Adrenal gland (tissue), 12 donors: ENCODE measurements around the gene WNT10A. TPM values are rescaled to one million over a fixed set of nuclear protein-coding genes. Genes with fewer than 3 reads are reported as not detected.
A peak's percentile ranks its signal among the peaks of the same experiment; 100 is the strongest.

Source experiments
- DNase-seq, 7 donors: peaks; one replicate each; pipeline ENCODE4 v3.0.0-alpha.2; 2019 to 2020
- H3K27ac ChIP-seq, 5 donors: fragments of 200-600 bp; sonication (generic) in 4 of 5; 1 replicate in 3 of 5; 2 replicates in 2 of 5; pipeline versions ENCODE4 v1.5.1 to v1.8.0; 2016 to 2020; ENCODE audit warnings: mild to moderate bottlenecking in 1 of 5
- H3K27me3 ChIP-seq: fragments of 200-600 bp; 2 replicates; pipeline ENCODE4 v1.8.0; 2021
- H3K36me3 ChIP-seq, 2 donors: fragments of 200-600 bp; replicated peaks in 1 of 2; 1 replicate in 1 of 2; 2 replicates in 1 of 2; pipeline versions ENCODE4 v1.5.1 to v1.8.0; 2018 to 2022
- H3K4me1 ChIP-seq, 2 donors: fragments of 200-600 bp; replicated peaks in 1 of 2; 1 replicate in 1 of 2; 2 replicates in 1 of 2; pipeline versions ENCODE4 v1.5.1 to v1.8.0; 2018 to 2021
- H3K4me3 ChIP-seq, 4 donors: fragments of 200-600 bp; sonication (generic) in 3 of 4; one replicate each; pipeline ENCODE4 v1.5.1; 2016 to 2018
- H3K9me3 ChIP-seq, 3 donors: fragments of 200-600 bp; sonication (generic) in 1 of 3; replicated peaks in 1 of 3; 1 replicate in 2 of 3; 2 replicates in 1 of 3; pipeline versions ENCODE4 v1.5.1 to v1.8.0; 2016 to 2021
- CTCF ChIP-seq, 6 experiments: fragments of 450-650 bp in 4 of 6; fragments of 200-600 bp in 2 of 6; sonication (generic) in 1 of 6; IDR thresholded peaks; 1 replicate in 5 of 6; 2 replicates in 1 of 6; pipeline versions ENCODE4 v1.5.1 to v1.8.0; 2016 to 2021; ENCODE audit warnings: antibody characterized with exemption in 6 of 6, mild to moderate bottlenecking in 2 of 6, moderate library complexity in 1 of 6
- POLR2A ChIP-seq, 2 donors: fragments of 450-650 bp; IDR thresholded peaks; one replicate each; pipeline ENCODE4 v1.6.1; 2017; ENCODE audit warnings: antibody characterized with exemption in 2 of 2, mild to moderate bottlenecking in 2 of 2, moderate library complexity in 1 of 2
- WGBS, 4 donors: extraction: QIAGEN DNeasy Blood & Tissue Kit in 2 of 4; methylation state at CpG; one replicate each; pipeline versions ENCODE4 v1.1.5 to v1.1.7; 2013 to 2017; 5-methylcytosine and 5-hydroxymethylcytosine counted together
- intact Hi-C, 2 donors: fragments of 100-400 bp; cut with DNase I; formaldehyde crosslinking; loops; one replicate each; pipeline versions ENCODE4 v1.14.1 to v1.15.0; 2022 to 2023
- polyA plus RNA-seq, 3 donors: library from polyadenylated mRNA; stranded (reverse); fragments of 200-250 nt in 2 of 3; fragments of 350-450 nt in 1 of 3; fragmentation: Illumina TruSeq in 1 of 3; extraction: RNeasy Lipid Tissue Mini Kit (QIAGEN cat#74804) in 1 of 3; gene quantifications; one replicate each; pipeline ENCODE4 v1.2.3, GENCODE V29; 2013 to 2014
- total RNA-seq, 9 donors: library from RNA; depleted of rRNA in 4 of 9; stranded (reverse); fragments of >200 nt in 4 of 9; fragments of 120-200 nt in 1 of 9; fragmentation: NEBNext Ultra II Directional in 1 of 9; extraction: Animal tissue kit (Norgen Biotek cat#: 25700) in 1 of 9; gene quantifications; one replicate each; pipeline versions ENCODE4 v1.1.0 to v1.2.4, GENCODE V29; 2013 to 2023
- donor health status: healthy with polysubstance abuse.
- donor health status: Bipolar disorder and iron deficiency.
- donor health status: DM: yes; HTN: yes; CAD: no.
- donor health status: DM: no; HTN: no; CAD: no.
- donor health status: DM: no; HTN: no; CAD: no.
- donor health status: DM: yes; HTN: yes; CAD: no.

Gene WNT10A
- total and polyA plus RNA-seq, 12 donors = 0.07 to 0.43 (median 0.19) TPM; not detected in 8

DNA sequence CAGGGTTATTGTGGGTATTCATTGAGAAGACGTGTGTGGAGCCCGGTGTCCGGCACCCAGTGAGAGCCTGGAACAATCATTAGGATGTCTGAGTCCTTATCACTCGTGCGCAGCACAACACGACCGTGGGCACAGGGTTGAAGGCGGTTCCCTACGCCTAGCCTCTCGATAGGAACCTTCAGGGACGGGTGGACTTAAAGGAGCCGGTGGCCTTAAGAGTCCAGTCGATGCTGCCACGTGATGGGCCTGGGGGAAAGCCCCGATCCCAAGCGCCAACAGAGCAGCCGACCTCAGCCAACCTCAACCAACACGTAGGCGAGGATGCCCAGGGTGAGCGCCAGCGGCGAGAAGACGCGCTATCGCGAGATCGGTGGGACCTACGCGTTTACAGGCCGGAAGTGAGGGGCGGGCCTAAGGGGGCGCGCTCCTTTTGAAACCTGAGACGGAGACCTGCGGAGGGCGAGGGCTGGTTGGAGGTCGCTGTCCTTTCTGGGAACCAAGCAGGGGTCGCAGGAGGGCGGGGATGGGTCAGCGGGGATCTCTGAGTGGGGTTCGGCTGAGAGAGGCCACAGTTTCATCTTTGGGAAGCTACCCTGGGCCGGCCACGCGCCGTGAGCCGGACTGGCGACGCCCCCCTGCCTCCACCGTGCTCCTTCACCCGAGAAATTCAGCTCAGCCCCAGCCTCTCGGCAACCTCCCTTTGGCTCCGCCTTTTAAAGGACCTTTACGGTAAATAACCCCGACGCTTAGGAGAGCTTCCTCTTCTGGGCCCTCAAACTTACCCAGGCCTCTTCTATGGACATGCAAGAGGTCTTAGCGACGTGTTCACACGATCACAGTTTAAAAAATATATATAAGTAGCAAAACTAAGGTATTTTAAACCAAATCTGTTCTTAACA, 28.3 kb downstream of the WNT10A start:
- no peak for TF ChIP-seq POLR2A (IDR thresholded peaks at IDR 0.05)
- no peak for TF ChIP-seq CTCF (IDR thresholded peaks at IDR 0.05)
- DNase-seq = peak; percentile 88 to 96 (median 92)

GRCh38 chr2:218910741-218911140, 30.1 kb downstream of the WNT10A start:
- no peaks in the 10 kb centered on the region for H3K9me3 ChIP-seq
- no peaks in the 10 kb centered on the region for H3K27me3 ChIP-seq
- peaks cover 6% of the 10 kb centered on the region in 2 donors for H3K4me1 ChIP-seq
- WGBS, 4 donors = 80 to 91% (median 84%) methylated on average over 6 of the region's 6 CpGs
- no peaks in the 10 kb centered on the region for H3K36me3 ChIP-seq
- no peak overlapping the region for H3K4me3 ChIP-seq
- no peak for DNase-seq
- TF ChIP-seq CTCF (IDR thresholded peaks at IDR 0.05) = no peak
- no peak for TF ChIP-seq POLR2A (IDR thresholded peaks at IDR 0.05)
- H3K27ac ChIP-seq = no peak overlapping the region
- intact Hi-C loops = no loop called here

More for the DNA sequence above, 28.3 kb downstream of the WNT10A start:
- intact Hi-C loops = no loop called here
- WGBS, 4 donors = 2 to 5% (median 3%) methylated on average over 46 to 58 of the region's 58 CpGs
- H3K4me3 ChIP-seq = peak overlapping the region in 2 of 4 donors; percentile 21 to 71
- no peaks in the 10 kb centered on the region for H3K36me3 ChIP-seq
- H3K9me3 ChIP-seq = no peaks in the 10 kb centered on the region
- H3K27ac ChIP-seq = peak overlapping the region in 1 of 5 donors; percentile 20
- no peaks in the 10 kb centered on the region for H3K27me3 ChIP-seq
- peaks cover 6% of the 10 kb centered on the region in 2 donors for H3K4me1 ChIP-seq

DNA sequence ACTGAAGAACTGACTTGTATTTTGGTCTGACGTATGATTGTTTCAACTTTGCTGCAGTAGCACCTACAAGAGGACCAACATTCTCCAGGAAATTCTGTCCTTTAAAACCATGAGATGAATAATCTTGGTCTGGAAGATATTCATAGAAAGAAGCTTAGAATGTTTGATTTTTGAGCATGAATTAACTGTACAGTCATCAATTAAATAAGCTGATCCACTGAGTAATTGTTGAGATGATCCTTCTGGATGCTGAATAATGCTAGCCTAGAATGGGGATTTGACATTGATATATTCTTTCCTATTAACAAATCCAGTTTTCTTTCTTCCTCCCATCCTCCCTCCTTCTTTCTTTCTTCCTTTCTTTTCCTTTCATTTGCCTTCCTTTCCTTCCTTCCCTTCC, 39.9 kb downstream of the WNT10A start:
- TF ChIP-seq POLR2A (IDR thresholded peaks at IDR 0.05) (no peak), CTCF (IDR thresholded peaks at IDR 0.05) (no peak)
- WGBS, 4 donors = 81 to 86% (median 82%) methylated on average over 1 of the region's 1 CpG
- no peak overlapping the region for H3K4me3 ChIP-seq
- intact Hi-C loops = no loop called here
- H3K36me3 ChIP-seq = no peaks in the 10 kb centered on the region
- no peak for DNase-seq
- no peaks in the 10 kb centered on the region for H3K27me3 ChIP-seq
- H3K27ac ChIP-seq = no peak overlapping the region
- no peaks in the 10 kb centered on the region for H3K9me3 ChIP-seq
- H3K4me1 ChIP-seq = no peaks in the 10 kb centered on the region

DNA sequence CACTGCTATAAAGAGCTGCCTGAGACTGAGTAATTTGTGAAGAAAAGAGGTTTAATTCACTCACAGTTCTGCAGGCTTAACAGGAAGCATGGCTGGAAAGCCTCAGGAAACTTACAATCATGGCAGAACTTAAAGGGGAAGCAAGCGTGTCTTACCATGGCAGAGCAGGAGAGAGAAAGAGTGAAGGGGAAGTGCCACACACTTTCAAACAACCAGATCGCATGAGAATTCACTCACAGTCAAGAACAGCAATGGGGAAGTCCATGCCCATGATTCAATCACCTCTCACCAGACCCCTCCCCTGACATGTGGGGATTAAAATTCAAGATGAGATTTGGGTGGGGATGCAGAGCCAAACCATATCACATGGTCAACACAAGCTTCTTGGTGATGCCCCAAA, 44.1 kb downstream of the WNT10A start:
- DNase-seq = no peak
- no peaks in the 10 kb centered on the region for H3K36me3 ChIP-seq
- intact Hi-C loops = no loop called here
- TF ChIP-seq CTCF (IDR thresholded peaks at IDR 0.05) (no peak), POLR2A (IDR thresholded peaks at IDR 0.05) (no peak)
- 75 to 89% (median 77%) methylated on average over 2 of the region's 2 CpGs for WGBS, 4 donors
- H3K9me3 ChIP-seq = no peaks in the 10 kb centered on the region
- no peaks in the 10 kb centered on the region for H3K4me1 ChIP-seq
- H3K4me3 ChIP-seq = no peak overlapping the region
- no peaks in the 10 kb centered on the region for H3K27me3 ChIP-seq
- no peak overlapping the region for H3K27ac ChIP-seq
